Measurements from ENCODE around the gene ITGB3.

Gene ITGB3

DNA sequence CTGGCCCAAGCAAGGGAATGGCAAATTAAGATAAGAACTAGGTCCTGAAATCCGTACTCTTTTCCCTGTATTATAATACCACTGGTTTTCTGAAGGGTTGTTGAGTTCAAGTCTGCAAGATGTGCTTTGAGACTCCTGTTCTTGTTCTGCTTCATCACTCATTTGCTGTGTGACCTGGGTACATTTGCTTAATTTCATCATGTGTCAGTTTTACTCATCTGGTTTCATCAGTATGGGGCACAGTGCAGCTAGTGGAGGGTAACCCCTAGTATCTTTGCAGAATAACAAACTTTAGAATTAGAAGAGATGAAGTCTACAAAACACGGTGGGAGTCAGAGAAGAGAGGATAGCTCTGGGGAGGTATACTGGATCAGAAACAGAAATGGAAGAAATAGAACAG lies 48.2 kb downstream of the ITGB3 start:
- DNase-seq = no peak

DNA sequence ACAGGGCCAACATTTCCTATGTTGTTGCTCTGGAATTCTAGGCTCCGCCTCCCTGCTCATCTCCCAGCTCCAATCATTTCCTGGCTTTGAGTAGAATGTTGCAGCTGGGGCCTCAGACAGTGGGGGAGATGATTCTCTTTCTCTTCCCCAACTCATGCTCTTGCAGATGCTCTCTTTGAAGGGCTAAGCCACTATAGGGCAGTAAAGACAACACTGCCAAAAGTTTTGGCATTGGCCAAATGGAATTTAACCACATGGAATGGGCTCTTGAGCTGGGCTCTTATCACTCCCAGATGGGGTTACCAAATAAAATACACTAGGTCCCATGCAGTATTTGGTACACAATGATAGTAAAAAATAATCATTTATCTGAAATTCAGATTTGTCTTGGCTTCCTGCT lies 50.6 kb downstream of the ITGB3 start:
- no peak for DNase-seq

DNA sequence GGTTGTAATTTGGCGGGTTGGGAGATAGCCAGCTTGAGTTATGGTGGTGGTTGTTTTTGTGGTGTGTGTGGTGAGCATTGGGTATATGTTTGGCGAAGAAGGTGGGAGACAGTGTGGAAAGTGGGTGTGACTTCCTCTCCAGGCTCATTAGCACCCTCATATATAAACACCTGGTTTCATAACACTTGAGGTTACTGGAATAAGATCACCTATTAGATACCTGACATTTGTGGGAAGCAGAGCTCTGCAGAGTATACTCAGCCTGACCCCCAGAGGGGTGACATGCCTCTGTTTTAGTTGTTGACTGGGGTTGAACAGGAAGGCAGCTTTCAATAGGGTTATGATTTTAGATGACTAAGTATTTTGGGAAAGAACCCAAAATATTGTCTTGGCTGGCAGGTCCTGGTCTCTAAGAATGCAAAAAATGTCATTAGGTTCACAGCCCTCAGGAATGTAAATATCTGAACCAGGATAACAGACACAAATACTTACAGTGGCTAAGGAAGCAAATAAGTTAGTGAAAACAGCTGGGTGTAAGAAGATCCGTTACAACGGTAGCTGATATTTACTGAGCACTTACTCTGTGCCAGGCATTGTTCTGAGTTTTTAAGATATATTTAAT lies 51.8 kb downstream of the ITGB3 start:
- no peak for DNase-seq

DNA sequence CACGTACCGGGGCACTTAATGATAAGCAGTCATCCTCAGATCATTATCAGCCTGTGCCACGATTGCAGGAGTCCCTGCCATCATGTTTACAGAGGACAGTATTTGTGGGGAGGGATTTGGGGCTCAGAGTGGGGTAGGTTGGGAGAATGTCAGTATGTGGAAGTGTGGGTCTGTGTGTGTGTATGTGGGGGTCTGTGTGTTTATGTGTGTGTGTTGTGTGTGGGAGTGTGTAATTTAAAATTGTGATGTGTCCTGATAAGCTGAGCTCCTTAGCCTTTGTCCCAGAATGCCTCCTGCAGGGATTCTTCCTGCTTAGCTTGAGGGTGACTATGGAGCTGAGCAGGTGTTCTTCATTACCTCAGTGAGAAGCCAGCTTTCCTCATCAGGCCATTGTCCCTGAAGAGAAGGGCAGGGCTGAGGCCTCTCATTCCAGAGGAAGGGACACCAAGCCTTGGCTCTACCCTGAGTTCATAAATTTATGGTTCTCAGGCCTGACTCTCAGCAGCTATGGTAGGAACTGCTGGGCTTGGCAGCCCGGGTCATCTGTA lies 56.6 kb downstream of the ITGB3 start:
- DNase-seq = no peak

DNA sequence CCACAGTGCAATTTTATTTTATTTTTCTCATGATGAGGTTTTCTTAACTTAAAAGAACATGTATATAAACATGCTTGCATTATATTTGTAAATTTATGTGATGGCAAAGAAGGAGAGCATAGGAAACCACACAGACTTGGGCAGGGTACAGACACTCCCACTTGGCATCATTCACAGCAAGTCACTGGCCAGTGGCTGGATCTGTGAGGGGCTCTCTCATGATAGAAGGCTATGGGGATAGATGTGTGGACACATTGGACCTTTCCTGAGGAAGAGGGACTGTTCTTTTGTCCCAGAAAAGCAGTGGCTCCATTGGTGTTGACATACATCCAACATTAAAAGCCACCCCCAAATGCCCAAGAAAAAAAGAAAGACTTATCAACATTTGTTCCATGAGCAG lies 57.8 kb downstream of the ITGB3 start:
- no peak for DNase-seq

DNA sequence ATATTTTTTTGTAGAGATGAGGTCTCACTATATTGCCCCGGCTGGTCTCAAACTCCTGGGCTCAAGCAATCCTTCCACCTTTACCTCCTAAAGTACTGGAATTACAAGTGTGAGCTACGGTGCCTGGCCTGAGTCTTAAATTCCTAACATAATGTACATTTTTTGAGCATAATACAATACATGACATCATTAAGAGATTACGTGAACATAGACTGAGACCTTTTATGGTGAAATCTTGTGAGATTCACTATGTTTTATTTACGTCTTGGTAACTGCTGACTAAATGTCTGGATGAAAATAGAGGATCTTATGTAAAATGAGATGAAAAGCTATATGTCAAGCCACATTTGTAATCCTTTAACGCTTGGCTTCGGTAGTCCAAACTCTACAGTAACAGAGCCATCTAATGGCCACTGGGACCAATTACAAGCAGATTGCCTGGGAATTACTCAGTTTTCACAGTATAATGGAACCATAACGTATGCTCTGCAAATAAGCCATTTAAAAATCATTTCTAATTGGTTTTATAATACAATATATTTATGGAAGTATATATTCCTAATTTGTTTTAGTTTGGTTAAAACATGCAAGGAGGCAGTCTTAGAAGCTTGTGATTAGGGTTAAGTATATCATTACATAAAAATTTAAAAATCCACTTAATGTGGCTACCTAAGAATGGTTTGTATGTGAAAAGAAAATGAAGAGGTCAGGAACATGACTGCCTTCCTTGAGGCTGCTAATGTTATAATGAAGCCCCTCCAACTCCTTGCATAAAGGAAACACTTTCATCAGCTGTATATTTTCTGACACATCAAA lies 62.0 kb downstream of the ITGB3 start:
- peak; percentile 46 for DNase-seq

DNA sequence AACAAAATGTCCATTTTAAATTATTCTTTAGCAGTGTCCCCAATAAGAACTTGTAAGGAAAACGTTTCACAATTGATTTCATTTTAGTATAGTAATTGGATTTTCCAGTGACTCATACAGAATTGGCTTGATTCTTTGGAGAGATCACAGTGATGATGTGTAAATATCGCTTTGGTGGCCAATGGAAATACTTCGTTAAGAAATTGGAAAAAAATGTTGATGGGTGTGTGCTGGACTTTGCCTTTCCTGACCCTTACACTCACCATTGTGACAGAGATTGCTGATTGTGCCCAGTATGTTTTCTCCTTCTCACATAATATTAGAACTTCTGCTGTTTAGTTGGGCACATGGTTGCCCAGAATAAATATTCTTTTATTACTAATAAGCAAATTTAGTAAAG lies 62.7 kb downstream of the ITGB3 start:
- no peak for DNase-seq

DNA sequence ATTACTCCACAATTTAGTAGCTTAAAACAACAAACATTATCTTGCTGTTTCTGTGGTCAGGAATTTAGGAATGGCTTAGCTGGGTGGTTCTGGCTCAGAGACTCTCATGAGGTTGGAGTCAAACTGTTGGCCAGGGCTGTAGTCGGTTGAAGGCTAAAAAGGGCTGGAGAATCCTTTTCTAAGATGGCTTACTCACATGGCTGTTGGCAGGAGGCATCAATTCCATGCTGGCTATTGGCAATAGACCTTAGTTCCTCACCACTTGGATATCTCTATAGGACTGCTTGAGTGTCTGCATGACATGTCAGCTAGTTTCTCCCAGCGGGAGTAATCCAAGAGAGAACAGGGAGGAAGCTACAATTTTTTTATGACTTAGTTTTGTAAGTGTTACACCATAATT lies 63.5 kb downstream of the ITGB3 start:
- DNase-seq = no peak

DNA sequence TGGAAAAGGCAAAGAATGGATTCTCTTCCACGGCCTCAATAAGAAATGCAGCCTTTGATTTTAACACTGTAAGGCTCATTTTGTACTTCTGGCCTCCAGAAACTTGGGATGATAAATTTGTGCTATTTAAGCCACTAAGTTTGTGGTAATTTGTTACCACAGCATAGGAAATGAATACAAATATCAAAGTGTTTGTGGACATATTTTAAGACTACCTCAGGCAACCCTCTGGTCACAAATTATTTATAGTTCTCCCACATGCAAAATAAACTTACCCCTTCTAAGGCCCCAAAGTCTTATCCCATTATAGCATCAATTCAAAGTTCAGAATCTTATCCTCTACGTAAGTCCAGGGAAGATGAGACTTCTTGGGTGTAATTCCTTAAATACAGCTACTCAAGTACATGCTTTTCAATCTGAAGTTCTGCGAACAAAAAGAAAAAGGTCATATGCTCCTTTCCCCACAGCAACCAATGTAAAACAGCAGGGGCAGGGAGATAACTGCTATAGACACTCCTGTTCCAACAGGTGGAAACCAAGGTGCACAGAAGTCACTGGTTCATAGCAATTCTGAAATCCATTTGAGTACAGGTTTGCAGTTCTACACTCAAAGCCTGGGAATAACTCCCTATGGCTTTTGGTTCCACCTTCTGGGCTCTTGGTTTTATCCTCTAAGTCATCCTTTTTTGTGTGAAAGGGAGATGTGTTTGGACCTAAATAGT lies 64.7 kb downstream of the ITGB3 start:
- no peak for DNase-seq

DNA sequence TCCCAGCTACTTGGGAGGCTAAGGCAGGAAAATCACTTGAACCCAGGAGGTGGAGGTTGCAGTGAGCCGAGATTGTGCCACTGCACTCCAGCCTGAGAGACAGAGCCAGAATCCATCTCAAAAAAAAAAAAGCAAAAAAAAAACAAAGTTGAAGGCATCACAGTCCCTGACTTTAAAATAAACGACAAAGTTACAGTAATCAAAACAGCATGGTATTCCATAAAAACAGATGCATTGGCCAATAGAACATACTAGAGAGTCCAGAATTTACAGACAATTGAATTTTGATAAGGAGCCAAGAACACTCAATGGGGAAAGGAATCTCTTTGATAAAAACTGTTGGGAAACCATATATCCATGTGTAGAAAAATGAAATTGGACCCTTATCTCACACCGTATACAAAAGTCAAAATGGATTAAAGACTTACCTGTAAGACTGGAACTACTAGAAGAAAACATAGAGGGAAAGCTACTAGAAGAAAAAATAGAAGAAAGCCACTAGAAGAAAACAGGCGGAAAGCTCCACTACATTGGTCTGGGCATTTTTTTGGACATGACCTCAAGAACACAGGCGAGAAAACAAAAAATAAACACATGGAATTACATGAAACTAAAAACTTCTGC lies 67.4 kb downstream of the ITGB3 start:
- DNase-seq = no peak

DNA sequence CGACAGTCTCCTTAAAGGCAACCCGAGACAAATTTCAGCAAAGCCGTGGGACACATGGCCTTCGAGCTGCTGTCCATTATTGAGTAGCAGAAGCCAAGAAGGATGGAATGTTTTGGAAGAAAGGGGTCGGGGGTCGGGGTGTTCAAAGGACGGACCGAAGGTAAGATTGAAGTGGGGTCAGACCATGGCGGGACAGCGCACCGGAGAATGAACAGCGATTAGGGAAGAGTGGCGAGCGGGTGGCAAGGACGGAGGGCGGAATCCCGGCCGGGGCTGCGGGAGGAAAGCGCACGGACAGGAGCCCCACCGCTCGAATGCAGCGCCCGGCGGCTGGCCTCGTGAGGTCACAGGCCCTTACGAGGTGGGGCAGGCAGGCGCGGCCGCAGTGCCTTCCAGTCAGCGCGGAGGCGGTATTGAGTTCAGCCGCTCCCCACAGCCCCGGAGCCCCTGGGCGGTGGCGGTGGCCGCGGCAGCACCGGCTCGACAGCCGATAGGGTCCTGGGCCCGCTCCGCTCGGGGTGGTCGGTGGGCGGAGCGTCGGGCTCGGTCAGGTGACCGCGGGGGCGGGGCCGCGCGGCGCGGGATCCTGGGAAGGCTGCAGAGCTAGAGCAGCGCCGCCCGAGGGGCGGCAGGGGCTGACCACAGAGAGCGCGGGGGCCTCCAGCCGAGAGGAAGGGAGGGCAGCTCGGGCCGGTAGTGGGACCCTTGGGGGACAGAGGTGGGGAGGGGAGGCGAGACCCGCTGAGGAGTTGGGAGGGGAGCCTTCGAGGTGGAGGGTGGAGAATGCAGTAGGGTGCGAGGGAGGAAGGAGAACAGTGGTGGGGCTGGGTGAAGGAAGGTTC lies 70.0 kb downstream of the ITGB3 start, which contains the start of gene EFCAB13:
EFCAB13 (plus strand) TSS at position 574 of the 842 bp plus-strand sequence. CDS start 4,399 bp downstream, outside the sequence.
- DNase-seq = peak; percentile 71

DNA sequence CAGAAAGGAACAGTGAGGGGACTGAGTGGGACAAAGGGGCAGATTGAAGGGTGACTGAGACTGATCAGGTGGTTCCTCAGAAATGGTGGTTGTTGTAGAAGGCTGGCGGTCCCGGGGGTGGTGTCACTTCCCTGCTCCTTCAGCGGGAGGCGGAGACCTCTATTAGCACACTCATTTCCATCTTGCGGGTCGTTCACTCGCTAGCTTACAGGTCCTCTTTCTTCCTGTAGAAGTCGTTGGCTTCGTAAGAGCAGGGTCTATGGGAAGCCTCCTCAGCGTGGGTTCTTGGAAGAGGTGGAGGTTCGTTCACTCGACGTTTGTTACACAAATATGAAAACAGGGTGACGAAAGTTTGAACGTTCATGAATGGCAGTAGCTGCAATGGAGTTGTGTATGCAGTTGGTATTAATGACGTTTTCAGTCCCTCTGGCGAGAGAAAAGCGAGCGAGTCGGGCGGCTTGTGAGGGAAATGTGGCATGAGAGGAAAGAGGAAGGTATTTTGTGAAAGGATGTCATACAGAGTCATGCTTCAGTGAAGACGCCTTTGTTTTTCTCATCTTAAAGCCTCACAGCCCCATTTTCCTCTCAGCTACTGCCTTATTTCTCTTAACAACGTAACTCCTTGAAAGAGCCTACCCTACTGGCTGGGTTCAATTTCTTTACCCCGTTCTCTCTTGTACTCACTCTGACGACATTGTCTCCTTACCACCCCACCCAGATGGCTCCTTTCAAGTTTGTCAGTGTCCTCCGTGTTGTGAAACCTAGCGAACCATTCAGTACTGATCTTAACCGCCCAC lies 70.8 kb downstream of the ITGB3 start:
- peak; percentile 64 for DNase-seq

DNA sequence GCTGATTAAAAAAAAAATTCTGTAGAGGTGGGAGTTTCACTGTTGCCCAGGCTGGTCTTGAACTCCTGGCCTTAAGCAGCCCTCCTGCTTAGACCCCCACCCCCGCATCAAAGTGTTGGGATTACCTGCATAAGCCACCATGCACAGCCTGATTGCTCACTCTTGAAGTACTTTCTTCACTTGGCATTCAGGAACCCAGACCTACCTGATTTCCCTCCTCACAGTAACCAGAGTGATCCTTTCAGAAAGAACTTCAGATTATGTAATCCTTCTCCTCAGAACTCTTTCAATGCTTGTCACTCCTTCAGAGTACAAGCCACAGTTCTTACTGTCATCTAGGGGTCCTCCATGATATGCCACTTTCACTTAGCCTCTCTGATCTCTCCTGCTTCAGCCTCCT lies 71.5 kb downstream of the ITGB3 start:
- DNase-seq = no peak

DNA sequence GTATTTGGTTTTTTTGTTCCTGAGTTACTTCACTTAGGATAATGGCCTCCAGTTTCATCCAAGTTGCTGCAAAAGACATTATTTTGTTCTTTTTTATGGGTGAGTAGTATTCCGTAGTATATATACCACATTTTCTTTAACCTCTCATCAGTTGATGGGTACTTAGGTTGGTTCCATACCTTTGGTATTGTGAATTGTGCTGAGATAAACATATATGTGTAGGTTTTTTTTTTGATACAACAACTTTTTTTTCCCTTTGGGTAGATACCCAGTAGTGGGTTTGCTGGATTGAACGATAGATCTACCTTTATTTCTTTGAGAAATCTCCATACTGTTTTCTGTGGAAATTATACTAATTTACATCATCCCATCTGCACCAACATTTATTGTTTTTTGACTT lies 76.9 kb downstream of the ITGB3 start:
- no peak for DNase-seq

DNA sequence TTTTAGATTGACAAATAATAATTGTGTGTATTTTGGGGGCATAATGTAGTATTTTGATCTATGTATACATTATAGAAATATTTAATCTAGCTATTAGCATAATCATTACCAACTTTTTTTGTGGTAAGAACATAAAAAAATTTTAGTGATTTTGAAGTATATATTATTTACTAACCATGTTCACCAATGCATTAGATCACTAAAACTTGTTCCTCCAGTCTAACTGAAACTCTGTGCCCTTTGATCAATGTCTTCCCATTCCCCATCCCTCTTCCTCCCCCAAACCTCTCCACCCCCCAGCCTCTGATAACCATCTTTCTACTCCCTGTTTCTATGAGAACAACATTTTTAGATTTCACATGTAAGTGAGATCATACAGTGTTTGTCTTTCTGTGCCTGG lies 78.7 kb downstream of the ITGB3 start:
- DNase-seq = no peak

DNA sequence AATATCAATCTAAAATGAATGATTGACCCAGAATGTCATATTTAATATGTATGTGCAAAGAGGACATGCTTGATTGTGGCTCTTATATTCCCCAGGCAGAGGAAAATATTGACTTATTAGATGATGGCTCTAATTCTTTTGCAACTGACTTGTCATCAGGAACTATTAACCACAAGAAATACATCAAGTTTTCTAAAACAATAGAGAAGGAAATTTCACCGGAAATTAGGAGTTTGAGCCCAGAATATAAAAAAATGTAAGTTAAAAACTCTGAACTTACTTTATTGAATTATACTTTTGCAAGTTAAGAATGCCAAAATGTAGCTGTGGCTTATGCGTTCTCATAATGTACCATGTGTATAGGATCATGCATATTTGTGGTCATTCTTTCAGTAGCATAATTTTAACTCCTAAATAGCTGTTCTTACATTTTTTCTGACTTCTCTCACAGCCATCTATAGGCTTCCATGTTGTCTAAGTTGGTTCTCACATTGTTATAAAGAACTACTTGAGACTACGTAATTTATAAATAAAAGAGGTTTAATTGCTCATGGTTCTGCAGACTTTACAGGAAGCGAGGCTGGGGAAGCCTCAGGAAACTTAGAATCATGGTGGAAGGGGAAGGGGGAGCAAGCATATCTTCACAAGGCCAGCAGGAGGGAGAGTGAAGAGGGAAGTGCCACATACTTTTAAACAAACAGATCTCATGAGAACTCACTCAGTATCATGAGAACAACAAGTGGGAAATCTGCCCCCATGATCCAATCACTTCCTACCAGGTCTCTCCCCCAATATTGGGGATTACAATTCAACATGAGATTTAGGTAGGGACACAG lies 81.7 kb downstream of the ITGB3 start:
- no peak for DNase-seq

DNA sequence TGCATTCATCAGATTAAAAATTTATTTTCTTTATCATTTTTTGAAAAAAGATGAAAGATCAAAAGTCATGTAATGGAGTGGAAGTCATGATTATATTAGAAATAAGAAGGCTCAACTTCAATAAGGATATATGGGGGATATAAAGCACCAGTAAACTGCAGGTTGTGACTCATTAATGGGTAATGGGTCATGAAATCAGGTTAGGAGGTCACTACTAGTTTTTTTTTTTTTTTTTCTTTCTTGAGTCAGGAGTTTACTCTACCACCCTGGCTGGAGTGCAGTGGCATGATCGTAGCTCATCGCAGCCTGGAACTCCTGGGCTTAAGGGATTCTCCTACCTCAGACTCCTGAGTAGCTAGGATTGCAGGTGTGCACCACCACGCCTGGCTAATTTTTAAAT lies 84.4 kb downstream of the ITGB3 start:
- DNase-seq = no peak

DNA sequence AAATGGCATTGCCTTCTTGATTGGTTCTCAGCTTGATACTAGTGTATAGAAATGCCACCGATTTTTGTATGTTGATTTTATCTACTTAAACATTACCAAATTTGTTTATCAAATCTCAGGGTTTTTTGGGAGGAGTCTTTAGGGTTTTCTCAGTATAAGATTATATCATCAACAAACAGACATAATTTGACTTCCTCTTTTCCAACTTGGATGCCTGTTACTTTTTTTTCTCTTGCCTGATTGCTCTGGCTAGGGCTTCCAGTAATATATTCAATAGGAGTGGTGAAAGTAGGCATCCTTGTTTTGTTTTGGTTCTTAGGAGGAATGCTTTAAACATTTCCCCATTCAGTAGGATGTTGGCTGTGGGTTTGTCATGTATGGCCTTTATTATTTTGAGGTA lies 99.2 kb downstream of the ITGB3 start:
- no peak for DNase-seq

DNA sequence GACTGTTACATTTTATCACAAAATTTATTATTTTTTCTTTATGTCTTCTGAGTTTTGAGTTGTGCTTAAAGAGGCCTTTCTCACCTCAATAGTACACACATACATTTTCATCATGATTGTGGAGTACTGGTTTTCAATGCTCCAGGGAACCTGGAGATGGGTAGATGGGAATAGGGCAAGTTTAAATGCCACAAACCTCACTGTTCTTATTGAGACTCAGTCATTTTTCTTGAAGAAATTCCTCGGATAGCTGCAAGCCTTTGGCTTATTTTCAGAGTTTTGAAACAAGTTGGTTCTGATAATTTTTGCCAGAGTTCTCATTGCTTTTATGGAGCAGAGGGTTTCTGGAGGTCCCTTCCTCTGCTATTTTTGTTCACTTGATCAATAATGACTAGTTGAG lies 105.0 kb downstream of the ITGB3 start:
- no peak for DNase-seq
